PC-3 (cell line): ENCODE results near the gene PTPRD. TPM values are rescaled to one million over a fixed set of nuclear protein-coding genes. Genes with fewer than 3 reads are reported as not detected.

Experiments used
- ATAC-seq: fragments of 200-7000 bp; cut with Tn5 transposase; 2 replicates; pipeline ENCODE4 v1.9.1; 2020; ENCODE audit warnings: mild to moderate bottlenecking, moderate library complexity
- BruUV-seq: library from RNA; stranded (reverse); fragments of 400-500 nt; replicated peaks from 2 replicates; lab custom pipeline; 2021; lab: Mats Ljungman, UMichigan
- CTCF ChIA-PET: fragments of 300-600 bp; sonication (Branson Sonifier 250); formaldehyde crosslinking; loops from one replicate; lab custom pipeline; 2022; ENCODE audit warnings: antibody characterized with exemption; lab: Charles Lee
- POLR2A ChIA-PET: fragments of 300-600 bp; sonication (Branson Sonifier 250); formaldehyde crosslinking; loops from one replicate; lab custom pipeline; 2022; ENCODE audit warnings: antibody characterized with exemption; ENCODE audit not compliant: unreplicated experiment; lab: Charles Lee
- DNase-seq: peaks from one replicate; pipeline ENCODE4 v3.0.0-alpha.2; 2015
- H2AFZ ChIP-seq: fragments of 300-600 bp; sonication (generic); 2 replicates; pipeline ENCODE4 v1.6.0; 2016; ENCODE audit warnings: antibody characterized with exemption, low read length
- H3F3A ChIP-seq: fragments of 300-600 bp; sonication (generic); one replicate; pipeline ENCODE4 v1.6.0; 2017; ENCODE audit warnings: antibody characterized with exemption, low read length, control low read depth, mild to moderate bottlenecking; ENCODE audit not compliant: unreplicated experiment
- H3K27ac ChIP-seq: fragments of 300-600 bp; sonication (generic); 2 replicates; pipeline ENCODE4 v1.5.1; 2016; ENCODE audit warnings: mild to moderate bottlenecking, low read length
- H3K27me3 ChIP-seq: fragments of 300-600 bp; sonication (generic); 2 replicates; pipeline ENCODE4 v1.6.1; 2016; ENCODE audit warnings: low read length, mixed read lengths
- H3K36me3 ChIP-seq: fragments of 300-600 bp; sonication (generic); 2 replicates; pipeline ENCODE4 v1.6.1; 2016; ENCODE audit warnings: low read depth, mixed run types, low read length, mixed read lengths
- H3K4me1 ChIP-seq: fragments of 300-600 bp; sonication (generic); 2 replicates; pipeline ENCODE4 v1.5.1; 2016; ENCODE audit warnings: low read length; ENCODE audit not compliant: insufficient read depth
- H3K4me2 ChIP-seq: fragments of 300-600 bp; sonication (generic); 2 replicates; pipeline ENCODE4 v1.6.0; 2016; ENCODE audit warnings: low read length
- H3K4me3 ChIP-seq: fragments of 300-600 bp; sonication (generic); 2 replicates; pipeline ENCODE4 v1.5.1; 2016; ENCODE audit warnings: mild to moderate bottlenecking, low read length, mixed read lengths
- H3K79me2 ChIP-seq: fragments of 300-600 bp; sonication (generic); 2 replicates; pipeline ENCODE4 v1.6.1; 2017; ENCODE audit warnings: low read length, mixed read lengths
- H3K9ac ChIP-seq: fragments of 300-600 bp; sonication (generic); 2 replicates; pipeline ENCODE4 v1.6.0; 2016; ENCODE audit warnings: mild to moderate bottlenecking, low read length
- H3K9me2 ChIP-seq: fragments of 300-600 bp; sonication (generic); replicated peaks from 2 replicates; pipeline ENCODE4 v1.6.1; 2016; ENCODE audit warnings: mixed run types, low read length, mixed read lengths
- H3K9me3 ChIP-seq: fragments of 300-600 bp; sonication (generic); 2 replicates; pipeline ENCODE4 v1.6.1; 2016; ENCODE audit warnings: low read length, mixed read lengths
- H4K20me1 ChIP-seq: fragments of 300-600 bp; sonication (generic); 2 replicates; pipeline ENCODE4 v1.6.1; 2016; ENCODE audit warnings: low read length, mixed read lengths
- EZH2 ChIP-seq: fragments of 300-600 bp; sonication (generic); IDR thresholded peaks from one replicate; pipeline ENCODE4 v1.6.1; 2017; ENCODE audit warnings: antibody characterized with exemption, mild to moderate bottlenecking, low read length; ENCODE audit not compliant: unreplicated experiment
- EZH2phosphoT487 ChIP-seq: fragments of 300-600 bp; sonication (generic); IDR thresholded peaks from 2 replicates; pipeline ENCODE4 v1.6.1; 2018; ENCODE audit warnings: mild to moderate bottlenecking, antibody characterized with exemption, low read length, borderline replicate concordance
- intact Hi-C: fragments of 100-400 bp; cut with micrococcal nuclease; formaldehyde crosslinking; loops from 2 replicates; pipeline ENCODE4 v1.9.0; 2023
- total RNA-seq: library from RNA; depleted of rRNA; stranded (reverse); fragments of >200 nt; gene quantifications from 2 replicates; pipeline ENCODE4 v1.2.3, GENCODE V29; 2014
- TF ChIP-seq, protein P1 (sequence below): fragments of 300-600 bp; sonication (generic); conservative IDR thresholded peaks from 2 replicates; pipeline ENCODE4 v1.5.1; 2017; ENCODE audit warnings: antibody characterized with exemption, low read depth, mild to moderate bottlenecking, low read length

PTPRD gene
- total RNA-seq, 1 experiment from 2014 or later: not detected

DNA sequence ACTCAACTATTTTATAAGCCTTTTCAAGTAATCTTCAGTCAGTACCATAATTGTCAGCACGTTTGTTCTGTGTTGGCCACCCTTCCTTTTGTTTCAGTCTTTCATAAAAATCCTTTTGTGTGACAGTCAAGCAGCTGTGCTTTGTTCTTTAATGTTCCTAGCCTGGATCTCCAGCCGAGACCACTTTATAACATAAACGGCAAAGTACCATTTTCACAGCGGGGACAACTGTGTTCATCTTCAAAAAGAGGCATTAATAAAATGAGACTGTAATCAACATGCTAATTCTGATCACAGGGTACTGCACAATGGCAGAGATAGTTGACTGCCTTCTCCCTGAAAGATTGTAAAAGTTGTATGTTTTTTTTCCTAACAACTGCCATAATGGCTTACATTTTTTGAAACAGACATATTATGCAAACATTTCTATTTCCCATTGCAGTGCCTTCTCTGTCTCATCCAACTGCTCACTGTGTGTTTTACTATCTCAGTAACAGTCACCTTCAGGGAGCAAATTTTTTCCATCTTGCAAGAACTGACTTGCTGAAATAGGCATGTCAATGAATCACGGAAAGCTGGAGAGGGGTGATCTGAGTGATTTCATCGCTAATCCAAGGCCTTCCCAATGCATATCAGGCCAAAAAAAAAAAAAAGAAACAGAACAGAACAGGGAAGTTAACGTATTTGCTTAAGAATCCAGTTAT lies 1984.7 kb downstream of the PTPRD start:
- H3K36me3 ChIP-seq: no peaks in the 10 kb centered on the region
- no peaks in the 10 kb centered on the region for H3K4me1 ChIP-seq
- BruUV-seq: no TSS peak
- H3K9me2 ChIP-seq: no peaks in the 10 kb centered on the region
- no peaks in the 10 kb centered on the region for H4K20me1 ChIP-seq
- ChIA-PET POLR2A (no interaction called here), CTCF (no interaction called here)
- DNase-seq (no peak), ATAC-seq (no peak)
- no peak overlapping the region for H3K4me3 ChIP-seq
- no peak for TF ChIP-seq EZH2
- no peak overlapping the region for H3K27ac ChIP-seq
- no peak overlapping the region for H3K4me2 ChIP-seq
- H3F3A ChIP-seq: no peaks in the 10 kb centered on the region
- H3K27me3 ChIP-seq: no peaks in the 10 kb centered on the region
- H3K9me3 ChIP-seq: no peaks in the 10 kb centered on the region
- no peaks in the 10 kb centered on the region for H3K79me2 ChIP-seq
- no peak overlapping the region for H2AFZ ChIP-seq
- intact Hi-C loops: no loop called here
- no peak overlapping the region for H3K9ac ChIP-seq

DNA sequence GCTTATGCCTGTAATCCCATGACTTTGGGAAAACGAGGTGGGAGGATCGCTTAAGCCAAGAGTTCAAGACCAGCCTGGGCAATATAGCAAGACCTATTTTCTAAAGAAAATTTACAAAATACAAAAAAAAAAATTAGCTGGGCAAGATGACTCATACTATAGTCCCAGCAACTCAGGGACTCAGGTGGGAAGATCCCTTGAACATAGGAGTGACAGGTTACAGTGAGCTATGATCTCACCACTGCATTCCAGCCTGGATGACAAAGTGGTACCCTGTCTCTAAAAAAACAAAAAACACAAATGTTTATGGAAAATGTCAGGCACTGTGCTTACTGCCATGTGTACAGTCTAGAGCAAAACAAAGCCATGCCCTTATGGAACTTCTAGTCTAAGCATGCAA lies 1989.9 kb downstream of the PTPRD start:
- Histone ChIP-seq H3K27me3 (no peaks in the 10 kb centered on the region), H3K79me2 (no peaks in the 10 kb centered on the region), H3K9me2 (no peaks in the 10 kb centered on the region), H3K4me2 (no peak overlapping the region), H3K36me3 (no peaks in the 10 kb centered on the region), H3F3A (no peaks in the 10 kb centered on the region), H3K27ac (no peak overlapping the region), H3K4me3 (no peak overlapping the region), H4K20me1 (no peaks in the 10 kb centered on the region), H3K9me3 (no peaks in the 10 kb centered on the region), H3K9ac (no peak overlapping the region), H2AFZ (no peak overlapping the region), H3K4me1 (no peaks in the 10 kb centered on the region)
- no TSS peak for BruUV-seq
- TF ChIP-seq EZH2phosphoT487 (no peak), EZH2 (no peak)
- TF ChIP-seq, protein P1, sequence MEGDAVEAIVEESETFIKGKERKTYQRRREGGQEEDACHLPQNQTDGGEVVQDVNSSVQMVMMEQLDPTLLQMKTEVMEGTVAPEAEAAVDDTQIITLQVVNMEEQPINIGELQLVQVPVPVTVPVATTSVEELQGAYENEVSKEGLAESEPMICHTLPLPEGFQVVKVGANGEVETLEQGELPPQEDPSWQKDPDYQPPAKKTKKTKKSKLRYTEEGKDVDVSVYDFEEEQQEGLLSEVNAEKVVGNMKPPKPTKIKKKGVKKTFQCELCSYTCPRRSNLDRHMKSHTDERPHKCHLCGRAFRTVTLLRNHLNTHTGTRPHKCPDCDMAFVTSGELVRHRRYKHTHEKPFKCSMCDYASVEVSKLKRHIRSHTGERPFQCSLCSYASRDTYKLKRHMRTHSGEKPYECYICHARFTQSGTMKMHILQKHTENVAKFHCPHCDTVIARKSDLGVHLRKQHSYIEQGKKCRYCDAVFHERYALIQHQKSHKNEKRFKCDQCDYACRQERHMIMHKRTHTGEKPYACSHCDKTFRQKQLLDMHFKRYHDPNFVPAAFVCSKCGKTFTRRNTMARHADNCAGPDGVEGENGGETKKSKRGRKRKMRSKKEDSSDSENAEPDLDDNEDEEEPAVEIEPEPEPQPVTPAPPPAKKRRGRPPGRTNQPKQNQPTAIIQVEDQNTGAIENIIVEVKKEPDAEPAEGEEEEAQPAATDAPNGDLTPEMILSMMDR: no peak
- ChIA-PET CTCF (no interaction called here), POLR2A (no interaction called here)
- ATAC-seq: no peak
- intact Hi-C loops: no loop called here
- no peak for DNase-seq

DNA sequence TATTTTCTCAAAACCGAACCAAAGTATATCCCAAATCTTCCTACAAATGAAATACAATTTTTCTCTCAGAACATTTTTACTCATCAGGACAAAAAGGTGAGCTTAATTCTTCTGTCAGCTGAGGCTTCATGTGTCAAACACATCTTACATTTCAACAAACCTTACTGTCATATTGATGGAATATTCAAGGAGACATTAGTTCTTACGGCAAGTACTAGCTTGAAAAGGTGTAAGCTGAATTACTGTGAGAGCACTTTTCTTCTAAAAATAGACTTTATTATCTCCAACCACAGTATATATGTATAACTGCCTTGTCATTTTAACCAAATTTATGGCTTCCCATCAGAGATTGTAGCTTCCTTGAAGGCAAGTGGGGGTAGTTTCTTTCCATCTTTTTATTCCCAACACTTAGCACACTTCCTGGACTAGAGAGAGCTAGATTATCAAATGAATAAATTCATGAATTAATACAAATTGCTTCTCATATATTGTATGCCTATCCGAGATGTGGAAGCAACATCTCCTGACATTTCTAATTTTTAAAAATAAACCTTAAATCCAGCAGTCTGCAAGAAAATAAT lies 1990.5 kb downstream of the PTPRD start:
- no peaks in the 10 kb centered on the region for H3K27me3 ChIP-seq
- H3K79me2 ChIP-seq: no peaks in the 10 kb centered on the region
- no peaks in the 10 kb centered on the region for H4K20me1 ChIP-seq
- no peaks in the 10 kb centered on the region for H3K9me2 ChIP-seq
- no peaks in the 10 kb centered on the region for H3F3A ChIP-seq
- H2AFZ ChIP-seq: no peak overlapping the region
- TF ChIP-seq EZH2: no peak
- TF ChIP-seq EZH2phosphoT487: no peak
- no TSS peak for BruUV-seq
- no peak overlapping the region for H3K27ac ChIP-seq
- no peak overlapping the region for H3K4me3 ChIP-seq
- no peaks in the 10 kb centered on the region for H3K4me1 ChIP-seq
- H3K4me2 ChIP-seq: no peak overlapping the region
- ChIA-PET CTCF (no interaction called here), POLR2A (no interaction called here)
- no peaks in the 10 kb centered on the region for H3K9me3 ChIP-seq
- ATAC-seq (no peak), DNase-seq (no peak)
- H3K9ac ChIP-seq: no peak overlapping the region
- intact Hi-C loops: no loop called here
- no peaks in the 10 kb centered on the region for H3K36me3 ChIP-seq
